HG03565 (cell line): Measurements from ENCODE around the gene PPFIA1.

Source experiments
- ATAC-seq: cut with Tn5 transposase; IDR thresholded peaks from one replicate; pipeline ENCODE4 v1.9.1; 2021; ENCODE audit warnings: mild to moderate bottlenecking, moderate library complexity; ENCODE audit not compliant: unreplicated experiment

Gene PPFIA1

GRCh38 chr11:70352601-70353000 lies 82.1 kb downstream of the PPFIA1 start:
- ATAC-seq, result no peak

- ATAC-seq, result no peak
Observed at GRCh38 chr11:70353329-70353728, 82.8 kb downstream of the PPFIA1 start.

GRCh38 chr11:70353900-70354568 lies 83.5 kb downstream of the PPFIA1 start:
- no peak for ATAC-seq

- no peak for ATAC-seq
Observed at GRCh38 chr11:70354629-70355028, 84.1 kb downstream of the PPFIA1 start.

GRCh38 chr11:70358753-70359152 lies 88.3 kb downstream of the PPFIA1 start:
- ATAC-seq, result no peak

- ATAC-seq, result no peak
Observed at GRCh38 chr11:70359451-70360205, 89.1 kb downstream of the PPFIA1 start.

GRCh38 chr11:70360211-70360610 lies 89.7 kb downstream of the PPFIA1 start:
- no peak for ATAC-seq

GRCh38 chr11:70364178-70364577 lies 93.7 kb downstream of the PPFIA1 start:
- ATAC-seq, result no peak

- ATAC-seq, result no peak
Observed at GRCh38 chr11:70364745-70365543, 94.5 kb downstream of the PPFIA1 start.

- ATAC-seq, result no peak
Observed at GRCh38 chr11:70365544-70365927, 95.0 kb downstream of the PPFIA1 start.

GRCh38 chr11:70367071-70367470 lies 96.6 kb downstream of the PPFIA1 start:
- ATAC-seq, result no peak

- no peak for ATAC-seq
Observed at GRCh38 chr11:70368961-70369360, 98.5 kb downstream of the PPFIA1 start.

GRCh38 chr11:70371241-70371640 lies 100.8 kb downstream of the PPFIA1 start:
- no peak for ATAC-seq

- ATAC-seq, result no peak
Observed at GRCh38 chr11:70372076-70372475, 101.6 kb downstream of the PPFIA1 start.

GRCh38 chr11:70376621-70377020 lies 106.1 kb downstream of the PPFIA1 start:
- ATAC-seq, result no peak

- ATAC-seq, result no peak
Observed at GRCh38 chr11:70377645-70378044, 107.2 kb downstream of the PPFIA1 start.

GRCh38 chr11:70378506-70379134 lies 108.1 kb downstream of the PPFIA1 start:
- no peak for ATAC-seq

- no peak for ATAC-seq
Observed at GRCh38 chr11:70381350-70381749, 110.9 kb downstream of the PPFIA1 start.

GRCh38 chr11:70381872-70382861 lies 111.7 kb downstream of the PPFIA1 start:
- ATAC-seq, result no peak
